NCI-H1417 treated with DMSO at 0.1 percent for 48 hours (cell line): ENCODE data around the gene XPO4.

ENCODE experiments used
- DNase-seq: peaks from one replicate; lab custom pipeline; 2025; lab: John Stamatoyannopoulos, UW

XPO4 gene

DNA sequence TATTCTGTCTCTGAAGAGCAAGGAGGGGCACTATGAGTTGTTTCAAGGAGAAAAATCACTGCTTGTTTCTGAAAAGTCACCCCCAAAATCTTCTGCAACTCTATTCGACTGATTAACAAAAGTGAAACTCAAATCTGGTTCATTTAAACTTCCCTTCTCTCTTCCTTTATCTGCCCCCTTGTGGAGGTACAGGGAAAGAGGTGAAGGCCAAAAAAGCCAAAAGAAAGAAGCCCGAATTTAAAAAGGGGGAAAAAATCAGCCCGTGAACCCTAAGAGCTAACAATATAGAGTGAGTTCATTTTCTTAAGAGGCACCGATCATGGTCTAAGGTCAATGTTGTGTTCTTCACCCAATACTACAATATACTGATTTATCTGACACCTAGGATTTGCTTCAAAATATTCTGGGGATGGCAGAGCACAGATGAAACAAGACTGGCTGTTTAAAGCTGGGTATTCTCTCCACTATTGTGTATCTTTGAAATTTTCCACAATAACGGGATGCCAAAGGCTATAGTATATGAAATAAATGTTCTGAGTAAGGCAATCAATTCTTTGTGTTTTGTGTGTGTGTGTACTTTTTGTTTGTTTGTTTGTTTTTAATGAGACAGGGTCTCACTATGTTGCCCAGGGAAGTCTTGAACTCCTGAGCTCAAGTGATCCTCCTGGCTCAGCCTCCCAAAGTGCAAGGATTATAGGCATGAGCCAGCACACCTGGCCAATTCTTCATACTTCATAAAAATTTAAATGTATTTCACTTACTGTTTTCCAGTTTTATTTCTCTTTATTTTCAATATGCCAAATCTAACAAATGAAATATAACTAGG, 73.8 kb downstream of the XPO4 start:
- no peak for DNase-seq

GRCh38 chr13:20826843-20827560, 75.5 kb downstream of the XPO4 start:
- no peak for DNase-seq

DNA sequence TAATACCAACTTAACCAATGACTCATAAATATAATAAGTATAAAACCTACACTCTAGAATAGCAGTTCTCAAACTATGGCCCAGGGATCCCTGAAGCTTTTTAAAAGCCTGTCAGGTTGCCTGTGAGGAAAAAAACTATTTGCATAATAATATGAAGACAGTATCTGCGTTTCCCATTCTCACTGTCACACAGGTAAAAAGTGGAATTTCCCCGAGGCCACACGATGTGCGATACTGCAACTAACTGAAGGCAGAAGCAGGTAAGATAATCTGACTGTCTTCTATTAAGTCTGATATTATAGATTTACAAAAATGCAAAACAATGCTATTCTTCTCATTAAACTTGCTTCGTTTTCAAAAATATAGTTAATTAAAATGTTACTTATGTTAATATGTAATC, 76.2 kb downstream of the XPO4 start:
- DNase-seq: no peak

DNA sequence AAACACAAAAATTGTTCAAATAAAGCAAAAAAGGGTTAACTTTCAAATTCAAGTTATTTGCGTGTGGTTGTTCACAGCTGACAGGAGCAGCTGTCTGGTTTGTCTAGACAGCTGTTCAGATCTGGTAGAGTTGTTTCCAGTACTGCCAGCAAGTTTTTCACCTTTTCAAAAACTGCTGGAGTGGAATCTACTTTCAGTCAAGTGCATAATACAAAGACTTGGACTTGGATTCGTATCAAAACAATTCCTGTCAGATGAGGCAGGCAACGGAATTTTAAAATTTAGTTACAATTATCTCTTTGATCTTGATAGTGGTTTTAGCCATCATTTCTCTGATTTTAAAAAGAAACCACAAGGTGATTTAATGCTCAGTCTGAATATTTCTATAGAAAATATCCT, 77.1 kb downstream of the XPO4 start:
- no peak for DNase-seq

GRCh38 chr13:20824762-20825476, 77.6 kb downstream of the XPO4 start:
- DNase-seq: no peak

DNA sequence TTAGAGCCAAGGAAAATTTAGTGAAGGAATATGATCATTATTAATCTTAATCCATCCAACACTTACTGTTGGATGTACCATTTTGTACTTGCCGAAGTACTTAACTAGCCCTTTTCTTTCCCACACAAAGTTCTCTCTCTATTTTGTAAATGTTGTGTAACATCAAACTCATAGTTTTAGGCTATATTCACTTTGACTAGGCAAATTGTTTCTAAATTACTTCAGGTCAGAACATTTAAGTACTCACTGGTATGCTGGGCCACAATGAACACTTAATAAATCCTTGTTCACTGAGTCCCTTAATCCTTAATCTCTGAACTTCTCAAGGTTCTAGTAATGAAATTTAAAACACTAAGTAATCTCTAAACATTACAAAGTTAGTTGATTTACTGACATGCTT, 79.5 kb downstream of the XPO4 start:
- DNase-seq: no peak

- DNase-seq: no peak
Measured at GRCh38 chr13:20822406-20822805, 80.1 kb downstream of the XPO4 start.

GRCh38 chr13:20819715-20820114, 82.8 kb downstream of the XPO4 start:
- no peak for DNase-seq

- no peak for DNase-seq
Measured at GRCh38 chr13:20815464-20815863, 87.1 kb downstream of the XPO4 start.

- no peak for DNase-seq
Measured at GRCh38 chr13:20814224-20814910, 88.2 kb downstream of the XPO4 start.

DNA sequence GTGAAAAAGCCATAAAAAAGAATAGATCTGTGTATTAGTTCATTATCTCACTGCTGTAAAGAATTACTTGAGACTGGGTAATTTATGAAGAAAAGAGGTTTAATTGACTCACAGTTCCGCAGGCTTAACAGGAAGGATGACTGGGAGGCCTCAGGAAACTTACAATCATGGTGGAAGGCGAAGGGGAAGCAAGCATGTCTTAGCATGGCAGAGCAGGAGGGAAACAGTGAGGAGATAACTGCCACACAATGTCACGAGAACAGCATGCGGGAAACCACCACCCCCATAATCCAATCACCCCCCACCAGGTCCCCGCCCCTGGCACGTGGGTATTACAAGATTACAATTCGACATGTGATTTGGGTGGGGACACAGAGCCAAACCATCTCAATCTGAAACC, 89.7 kb downstream of the XPO4 start:
- DNase-seq: no peak

DNA sequence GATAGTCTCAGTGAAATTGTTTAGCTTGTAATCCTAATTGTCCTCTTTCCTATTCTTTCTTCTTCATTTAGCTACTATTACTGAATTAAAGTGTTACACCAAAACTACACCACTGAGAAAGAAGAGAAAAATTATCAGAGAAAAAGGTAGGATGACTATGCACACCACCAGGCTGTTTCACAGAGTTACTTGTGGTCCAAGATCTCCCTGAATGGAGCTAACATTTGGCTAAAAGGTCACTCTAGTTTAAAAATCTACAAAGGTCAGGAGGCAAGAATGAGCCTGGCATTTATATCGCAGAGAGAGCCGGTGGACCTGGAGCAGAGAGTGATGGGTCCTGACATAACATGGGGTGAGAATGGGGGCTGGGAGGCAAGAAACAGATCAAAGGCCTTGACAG, 91.7 kb downstream of the XPO4 start:
- DNase-seq: no peak

DNA sequence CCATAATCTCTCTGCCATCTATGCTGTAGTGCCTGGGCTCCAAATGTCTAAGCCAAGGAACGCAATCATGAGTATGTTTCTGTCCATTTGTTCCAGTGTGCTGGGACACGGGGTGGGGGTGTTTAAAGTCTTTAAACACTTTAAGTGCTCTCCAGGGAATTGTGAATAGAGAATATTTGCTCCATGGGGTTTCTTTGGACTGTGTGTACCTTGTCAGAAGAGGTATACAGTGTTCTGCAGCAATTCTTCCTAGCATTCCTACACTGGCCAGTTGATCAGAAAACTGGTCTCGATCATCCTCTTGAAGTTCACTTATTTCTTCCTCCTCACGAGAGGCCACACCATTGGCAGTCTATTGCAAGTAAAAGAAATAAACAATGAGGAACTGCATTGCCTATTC, 93.7 kb downstream of the XPO4 start:
- no peak for DNase-seq

GRCh38 chr13:20803180-20803965, 99.2 kb downstream of the XPO4 start:
- no peak for DNase-seq

DNA sequence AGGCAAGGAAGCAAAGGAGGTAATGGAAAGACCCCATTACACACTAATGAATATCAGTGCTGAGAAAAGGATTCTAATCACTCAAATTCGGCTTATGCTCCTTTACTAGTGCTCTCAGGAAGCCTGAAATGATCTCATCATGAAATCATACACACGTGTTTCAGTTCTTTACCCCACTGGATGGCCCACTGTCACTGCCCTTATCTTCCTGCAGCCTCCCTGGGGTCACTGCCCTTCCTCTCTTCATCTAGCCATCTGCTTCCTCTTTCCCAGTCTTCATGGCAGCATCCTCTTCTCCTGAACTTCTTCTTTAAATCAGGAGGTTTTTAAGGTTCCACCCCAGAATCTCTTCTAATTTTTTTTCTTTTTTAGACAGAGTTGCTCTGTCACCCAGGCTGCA, 100.8 kb downstream of the XPO4 start:
- no peak for DNase-seq

DNA sequence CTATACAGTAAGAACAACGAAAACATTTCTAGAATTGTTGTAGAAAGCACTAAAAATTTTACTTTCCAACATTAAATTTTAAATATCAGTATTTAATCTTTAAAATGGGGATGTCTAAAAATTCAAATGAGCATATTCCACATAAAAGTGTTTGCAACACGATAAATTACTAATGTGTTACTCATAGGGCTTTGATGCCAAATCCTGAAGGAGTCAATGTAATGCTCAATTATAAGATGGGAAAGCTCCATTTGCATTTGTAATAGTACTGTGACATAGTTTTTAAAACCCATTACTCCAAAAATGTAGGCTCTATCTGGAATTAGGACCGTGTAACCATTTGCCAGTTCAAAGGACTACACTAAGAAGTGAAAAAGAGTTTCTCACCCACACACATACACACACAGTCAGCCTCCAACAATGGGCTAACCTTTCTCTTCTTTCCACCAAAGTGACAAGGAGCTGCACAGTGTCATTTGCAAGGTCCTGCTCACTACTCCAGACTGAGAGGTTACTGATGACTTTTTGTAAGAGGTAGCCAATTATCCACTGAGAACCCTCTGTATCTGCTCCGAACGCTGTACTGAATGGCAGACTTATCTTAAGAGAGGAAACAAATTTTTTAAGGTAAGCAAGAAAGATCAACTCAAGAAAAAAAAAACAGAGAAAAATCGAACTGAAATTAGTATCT, 102.7 kb downstream of the XPO4 start:
- DNase-seq: no peak

- DNase-seq: no peak
Measured at GRCh38 chr13:20798027-20798426, 104.5 kb downstream of the XPO4 start.

DNA sequence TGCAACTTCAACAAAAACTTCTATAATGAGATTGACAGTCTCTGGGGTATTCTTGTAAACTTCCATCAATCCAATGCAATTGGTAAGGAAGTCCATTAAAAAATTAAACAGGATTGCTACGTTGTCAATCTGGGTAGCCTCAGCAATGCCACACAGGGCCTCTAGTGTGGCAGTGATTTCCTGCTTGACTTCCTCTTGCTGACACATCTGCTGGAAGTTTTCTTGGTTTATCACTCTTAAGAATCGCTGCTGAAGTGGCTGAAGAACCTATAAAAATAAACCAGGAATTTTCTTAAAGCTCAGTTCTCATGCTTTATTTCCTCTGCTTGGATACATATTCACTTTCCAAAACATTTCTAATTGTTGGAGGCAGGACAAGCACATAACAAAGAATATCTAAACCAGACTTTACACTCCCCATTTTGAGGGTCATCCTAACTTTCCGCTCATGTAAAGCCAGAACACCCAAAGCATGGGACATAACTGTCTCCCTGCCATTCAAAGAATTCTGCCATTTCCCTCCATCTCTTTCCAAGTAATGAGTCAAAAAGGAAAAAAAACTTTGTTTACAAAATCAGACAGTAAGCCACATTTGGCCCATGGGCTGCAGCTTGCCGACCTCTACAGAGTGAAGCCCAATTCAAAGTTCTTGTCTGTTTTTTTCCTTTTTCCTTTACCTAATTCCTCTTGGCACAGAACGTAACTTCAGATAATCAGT, 105.6 kb downstream of the XPO4 start:
- no peak for DNase-seq

- no peak for DNase-seq
Measured at GRCh38 chr13:20789665-20790064, 112.9 kb downstream of the XPO4 start.

DNA sequence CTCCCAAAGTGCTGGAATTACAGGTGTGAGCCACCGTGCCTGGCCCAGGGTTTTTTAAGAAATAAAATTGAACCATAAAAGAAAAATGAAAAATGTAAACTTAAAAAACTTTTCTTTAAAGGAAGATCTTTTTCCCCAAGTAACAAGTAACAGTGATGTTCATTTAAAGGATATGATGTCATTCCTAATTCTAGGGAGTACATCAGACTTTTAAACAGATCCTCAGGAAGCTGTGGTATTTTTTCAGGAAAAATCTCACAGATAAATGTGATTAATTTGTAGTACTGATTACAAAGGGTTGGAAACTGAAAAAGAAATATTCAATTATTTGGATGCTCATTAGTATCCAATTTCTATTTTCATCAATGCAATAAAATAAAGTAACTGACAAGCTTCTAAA, 114.2 kb downstream of the XPO4 start:
- DNase-seq: no peak
